ENCODE data around the gene METTL14.

METTL14 gene

GRCh38 chr4:118757761-118758251, 72.6 kb downstream of the METTL14 start:
- no peak for DNase-seq (ENCODE audit: low read depth in 2 of 3, low spot score in 1 of 3)

- DNase-seq (ENCODE audit: low read depth in 2 of 3, low spot score in 1 of 3): no peak
Observed at GRCh38 chr4:118758293-118758692, 73.1 kb downstream of the METTL14 start.

GRCh38 chr4:118759481-118759880, 74.3 kb downstream of the METTL14 start:
- no peak for DNase-seq (ENCODE audit: low read depth in 2 of 3, low spot score in 1 of 3)

GRCh38 chr4:118760092-118760491, 74.9 kb downstream of the METTL14 start:
- DNase-seq (ENCODE audit: low read depth in 2 of 3, low spot score in 1 of 3): no peak

GRCh38 chr4:118760493-118760892, 75.3 kb downstream of the METTL14 start:
- no peak for DNase-seq (ENCODE audit: low read depth in 2 of 3, low spot score in 1 of 3)

- no peak for DNase-seq (ENCODE audit: low read depth in 2 of 3, low spot score in 1 of 3)
Observed at GRCh38 chr4:118761397-118762016, 76.3 kb downstream of the METTL14 start.

- DNase-seq (ENCODE audit: low read depth in 2 of 3, low spot score in 1 of 3): no peak
Observed at GRCh38 chr4:118762155-118762554, 77.0 kb downstream of the METTL14 start.

- no peak for DNase-seq (ENCODE audit: low read depth in 2 of 3, low spot score in 1 of 3)
Observed at GRCh38 chr4:118762730-118763477, 77.7 kb downstream of the METTL14 start.
